NCI-H2227 (cell line): ENCODE data around the gene TMA7B.

Experiments used
- DNase-seq: peaks from one replicate; lab custom pipeline; 2025; ENCODE audit not compliant: unreplicated experiment; lab: John Stamatoyannopoulos, UW

TMA7B gene

DNA sequence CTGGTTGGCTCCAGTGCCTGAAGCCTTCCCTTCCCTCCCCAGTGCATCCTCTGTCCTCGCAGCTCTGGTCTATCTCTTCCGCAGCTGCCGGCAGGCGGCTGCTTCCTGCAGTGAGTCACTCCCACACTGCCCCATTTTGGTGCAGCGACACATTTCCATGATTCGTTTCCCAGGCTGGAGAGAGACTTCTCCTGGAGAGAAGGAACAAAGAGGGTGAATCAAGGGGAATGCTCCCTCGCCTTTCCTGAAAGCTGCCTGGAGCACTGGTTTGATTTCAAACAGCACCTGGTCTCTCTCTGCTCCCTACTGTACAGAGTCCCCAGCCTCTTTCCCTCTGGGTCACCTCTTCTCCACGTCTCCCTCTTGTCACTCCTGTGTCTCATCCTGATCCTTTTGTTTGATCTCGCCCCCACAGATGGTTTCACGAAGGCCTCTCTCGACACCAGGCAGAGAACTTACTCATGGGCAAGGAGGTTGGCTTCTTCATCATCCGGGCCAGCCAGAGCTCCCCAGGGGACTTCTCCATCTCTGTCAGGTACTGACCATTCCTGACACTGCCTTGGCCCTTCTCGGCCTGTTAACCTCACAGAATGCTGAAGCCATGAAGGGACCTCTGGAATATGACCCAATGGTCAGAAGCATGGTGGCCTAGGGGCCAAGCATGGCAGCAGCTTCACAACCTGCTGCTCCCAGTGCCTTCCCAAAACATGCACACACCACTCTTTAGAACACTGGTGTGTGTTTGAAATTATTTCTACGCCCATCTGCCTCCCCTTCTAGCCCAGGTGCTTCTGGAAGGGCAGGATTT, at the start of gene TMA7B:
TMA7B (plus strand) TSS at position 758 of the 808 bp plus-strand sequence. CDS start 3,978 bp downstream, outside the sequence.
- peak; percentile 40 for DNase-seq

DNA sequence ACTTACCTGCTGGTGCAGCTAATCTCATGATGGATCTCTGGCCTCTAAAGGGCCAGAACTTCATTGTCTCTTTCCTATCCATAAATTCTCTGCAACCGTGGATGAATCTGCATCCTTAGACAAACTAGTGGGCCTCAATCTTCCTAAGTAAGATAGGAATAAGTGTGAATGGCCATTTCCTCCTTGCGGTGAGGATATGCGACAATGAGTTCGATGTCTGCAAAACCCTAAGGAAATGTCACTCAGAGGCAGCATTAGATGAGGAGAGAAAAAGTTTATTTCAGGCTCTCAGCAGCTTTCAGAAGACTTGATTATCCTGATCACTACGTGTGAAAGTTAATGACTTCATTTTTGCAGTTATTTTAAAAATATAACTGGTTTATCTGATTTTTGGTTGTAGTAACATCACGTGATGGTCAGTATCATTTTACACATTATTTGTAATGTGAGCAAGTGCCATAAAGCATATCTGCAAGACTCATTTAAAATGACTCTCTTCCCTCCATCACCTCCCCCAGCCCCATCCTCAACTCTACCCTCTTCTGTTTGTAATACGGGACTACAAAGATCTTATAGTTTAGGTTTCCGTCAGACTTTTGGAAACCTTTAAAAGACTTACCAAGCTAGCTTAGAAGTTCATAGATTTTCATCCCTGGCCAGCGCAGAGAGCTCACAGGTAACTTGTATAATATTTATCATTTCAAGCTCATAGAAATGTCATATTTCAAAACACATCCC, 49.2 kb upstream of the TMA7B start:
- no peak for DNase-seq

DNA sequence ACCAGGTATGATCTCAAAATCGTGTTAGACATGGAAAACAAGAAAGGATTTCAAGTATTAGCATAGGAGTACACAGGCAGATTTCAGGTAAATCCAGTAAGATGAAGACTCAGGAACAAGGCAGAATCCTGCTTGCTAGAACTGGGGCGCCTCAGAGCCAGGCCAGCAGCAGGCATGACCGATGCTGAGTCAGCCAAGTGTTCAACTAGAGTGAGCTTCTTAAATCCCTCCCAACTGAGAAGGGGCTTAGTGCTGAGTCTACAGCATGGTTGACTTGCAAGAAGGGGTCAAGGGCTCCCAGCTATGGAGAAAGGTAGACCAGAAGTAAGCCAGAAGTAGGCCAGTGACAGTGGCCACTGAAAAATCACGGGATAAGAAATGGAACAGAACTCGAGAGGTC, 46.9 kb upstream of the TMA7B start:
- DNase-seq: no peak

DNA sequence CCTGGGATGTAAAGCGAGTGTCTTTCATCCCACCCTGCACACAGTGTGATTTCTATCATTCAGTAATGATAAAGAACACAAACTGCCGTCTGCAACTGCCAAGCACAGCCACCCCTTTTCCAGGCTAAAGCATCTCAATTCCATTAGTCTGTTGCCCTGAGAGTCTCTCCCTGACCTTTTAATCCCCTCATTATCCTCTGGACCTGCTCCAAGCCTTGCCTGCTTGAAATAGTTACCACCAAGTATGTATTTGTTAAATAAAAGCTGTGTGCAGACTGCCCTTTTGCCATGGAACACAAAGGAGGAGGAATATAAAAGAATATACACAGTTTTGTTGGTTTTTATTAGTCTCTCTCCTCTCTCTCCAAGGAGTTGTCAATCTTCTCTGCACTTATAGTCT, 46.3 kb upstream of the TMA7B start:
- DNase-seq: peak; percentile 61

GRCh38 chr22:39914584-39914983, 45.6 kb upstream of the TMA7B start:
- DNase-seq: no peak

- DNase-seq: no peak
These were observed 44.9 kb upstream of the TMA7B start for GRCh38 chr22:39915295-39915726.

- DNase-seq: no peak
These were observed 43.7 kb upstream of the TMA7B start for GRCh38 chr22:39916496-39916895.

DNA sequence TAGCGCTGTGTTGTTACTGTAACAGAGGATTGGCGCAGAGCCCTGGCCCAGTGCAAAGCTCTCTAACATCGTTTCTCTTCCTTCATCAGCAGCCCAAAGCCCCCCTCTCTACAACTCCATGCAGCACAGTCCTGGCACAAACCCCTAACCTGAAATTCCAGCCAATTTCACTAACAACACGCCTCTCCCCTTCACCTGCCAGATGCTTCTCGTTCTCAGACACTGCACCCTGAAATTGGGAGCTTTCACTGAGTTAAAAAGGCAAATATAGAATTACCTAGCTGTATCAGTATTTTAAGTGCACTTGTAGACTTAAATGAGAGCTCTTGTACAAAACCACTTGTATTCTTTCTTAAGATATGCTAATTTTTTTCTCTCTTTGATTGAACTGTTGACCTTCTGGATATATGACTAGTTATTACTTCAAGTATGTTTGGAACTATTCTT, 43.0 kb upstream of the TMA7B start:
- DNase-seq: peak; percentile 29

GRCh38 chr22:39917776-39918495, 42.3 kb upstream of the TMA7B start:
- peak; percentile 3 for DNase-seq

- DNase-seq: no peak
These were observed 40.0 kb upstream of the TMA7B start for GRCh38 chr22:39920134-39920743.

- no peak for DNase-seq
These were observed 36.5 kb upstream of the TMA7B start for GRCh38 chr22:39923696-39924095.

- DNase-seq: no peak
These were observed 35.9 kb upstream of the TMA7B start for GRCh38 chr22:39924286-39924685.

- no peak for DNase-seq
These were observed 34.9 kb upstream of the TMA7B start for GRCh38 chr22:39925273-39925672.

GRCh38 chr22:39925909-39926679, 34.1 kb upstream of the TMA7B start:
- DNase-seq: no peak

DNA sequence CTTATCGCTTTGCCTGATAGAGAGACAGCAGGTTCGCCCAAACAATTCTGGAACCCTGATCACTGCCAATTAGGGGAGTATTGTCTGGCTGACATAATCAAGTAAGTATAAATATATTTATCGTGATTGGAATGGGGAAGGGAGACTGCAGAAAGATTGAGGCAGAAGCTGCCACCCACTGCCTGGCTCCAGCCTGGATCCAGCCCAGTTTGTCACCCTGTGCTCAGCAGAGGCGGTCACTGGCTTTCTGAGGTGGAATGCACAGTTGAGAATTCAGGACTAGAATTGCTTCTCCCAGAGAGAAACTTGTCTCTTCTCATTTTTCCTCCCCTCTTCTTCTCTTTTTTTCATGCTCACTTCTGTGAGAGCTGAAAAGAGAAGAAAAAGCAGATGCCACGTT, 33.4 kb upstream of the TMA7B start:
- DNase-seq: no peak

- no peak for DNase-seq
These were observed 32.7 kb upstream of the TMA7B start for GRCh38 chr22:39927544-39927943.

DNA sequence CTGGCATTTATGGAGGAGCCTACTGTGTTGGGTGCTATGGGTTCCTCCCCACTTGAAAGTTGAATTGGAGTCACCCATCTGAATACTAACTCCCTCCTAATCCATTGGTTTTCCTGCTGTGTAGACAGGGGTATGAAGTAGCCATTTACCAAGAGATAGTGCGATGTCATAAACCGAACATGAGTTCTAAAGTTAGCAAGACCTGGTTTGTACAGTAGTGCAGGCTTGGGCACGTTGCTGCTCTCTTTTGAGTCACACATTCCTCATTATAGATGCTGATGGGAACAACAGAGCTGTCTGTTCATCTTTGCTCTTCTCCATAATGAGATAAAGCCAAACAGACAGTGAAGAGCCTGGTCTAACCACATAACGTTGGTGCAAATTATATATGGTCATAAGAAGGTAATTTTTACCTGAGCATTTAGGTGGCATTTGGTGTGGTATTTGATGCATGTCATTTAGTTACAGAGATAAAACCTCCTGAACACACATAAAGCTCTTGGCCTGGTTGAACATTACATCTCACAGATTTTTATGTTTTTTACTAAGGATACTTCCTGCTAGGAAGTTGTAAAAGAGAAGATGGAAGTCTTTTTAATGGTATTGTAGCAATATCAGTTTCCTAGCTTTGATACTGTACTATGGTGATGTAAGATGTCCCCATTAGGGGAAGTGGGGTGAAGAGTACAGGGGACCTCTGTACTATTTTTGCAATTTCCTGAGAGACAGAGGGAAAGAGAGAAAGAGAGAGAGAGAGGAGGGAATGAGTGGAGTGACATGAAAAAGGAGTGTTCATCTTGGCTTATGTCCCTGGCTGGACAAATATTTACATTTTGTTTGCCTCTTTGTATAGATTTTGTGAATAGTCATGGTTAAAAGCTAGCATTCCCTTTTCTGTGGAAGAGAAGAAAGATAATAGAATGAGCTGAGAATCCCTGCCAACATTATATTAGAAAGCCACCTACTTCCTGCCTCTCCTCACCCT, 31.4 kb upstream of the TMA7B start:
- DNase-seq: no peak

GRCh38 chr22:39931251-39931650, 28.9 kb upstream of the TMA7B start:
- no peak for DNase-seq

- DNase-seq: no peak
These were observed 28.0 kb upstream of the TMA7B start for GRCh38 chr22:39932166-39932565.
